Stimulated activated CD4-positive, alpha-beta T cell treated with anti-CD3 and anti-CD28 coated beads, TNF-alpha, amount 100 ng/mL, for 4 hours (primary cell): ENCODE results near the gene ERCC6L.

Source experiments
- DNase-seq, 3 experiments: peaks; one replicate each; pipeline ENCODE4 v3.0.0-alpha.2; 2020; ENCODE audit warnings: low read depth in 3 of 3

The ERCC6L gene

GRCh38 chrX:72238721-72239475 is at the start of gene ERCC6L:
TSS of gene ERCC6L (minus strand) at chrX:72239027. CDS start at chrX:72238911, 116 bp downstream.
- DNase-seq: peak; percentile 60 to 74 (median 66)

GRCh38 chrX:72282302-72282701 is 43.5 kb upstream of the ERCC6L start:
- DNase-seq: no peak

- no peak for DNase-seq
Measured at GRCh38 chrX:72280321-72280845, 41.6 kb upstream of the ERCC6L start.

- no peak for DNase-seq
Measured at GRCh38 chrX:72276478-72276953, 37.7 kb upstream of the ERCC6L start.

GRCh38 chrX:72274526-72274925 is 35.7 kb upstream of the ERCC6L start:
- DNase-seq: no peak

GRCh38 chrX:72273718-72274117 is 34.9 kb upstream of the ERCC6L start:
- DNase-seq: no peak

- DNase-seq: no peak
Measured at GRCh38 chrX:72272868-72273267, 34.0 kb upstream of the ERCC6L start.

GRCh38 chrX:72271812-72272211 is 33.0 kb upstream of the ERCC6L start:
- no peak for DNase-seq

GRCh38 chrX:72271091-72271788 is 32.4 kb upstream of the ERCC6L start:
- no peak for DNase-seq

- no peak for DNase-seq
Measured at GRCh38 chrX:72270316-72270866, 31.6 kb upstream of the ERCC6L start.

- no peak for DNase-seq
Measured at GRCh38 chrX:72269671-72270251, 30.9 kb upstream of the ERCC6L start.

GRCh38 chrX:72268597-72269365 is 30.0 kb upstream of the ERCC6L start:
- no peak for DNase-seq

GRCh38 chrX:72265263-72265662 is 26.4 kb upstream of the ERCC6L start:
- no peak for DNase-seq

- DNase-seq: no peak
Measured at GRCh38 chrX:72262077-72262476, 23.2 kb upstream of the ERCC6L start.

- no peak for DNase-seq
Measured at GRCh38 chrX:72260448-72260847, 21.6 kb upstream of the ERCC6L start.

GRCh38 chrX:72258174-72258573 is 19.3 kb upstream of the ERCC6L start:
- no peak for DNase-seq

- DNase-seq: no peak
Measured at GRCh38 chrX:72255864-72256263, 17.0 kb upstream of the ERCC6L start.

- no peak for DNase-seq
Measured at GRCh38 chrX:72255445-72255844, 16.6 kb upstream of the ERCC6L start.

GRCh38 chrX:72254816-72255215 is 16.0 kb upstream of the ERCC6L start:
- no peak for DNase-seq

- no peak for DNase-seq
Measured at GRCh38 chrX:72253686-72254085, 14.9 kb upstream of the ERCC6L start.

GRCh38 chrX:72247206-72247942 is 8.5 kb upstream of the ERCC6L start:
- DNase-seq: no peak
